SK-N-MC (cell line): ENCODE data around the gene PPP2R2B.

Experiments
- EZH2 ChIP-seq: fragments of 200-600 bp; sonication (generic); IDR thresholded peaks from one replicate; pipeline ENCODE4 v1.6.1; 2017; ENCODE audit warnings: antibody characterized with exemption
- FOXP2 ChIP-seq: optimal IDR thresholded peaks from 2 replicates; pipeline ENCODE3; 2011; ENCODE audit warnings: mild to moderate bottlenecking, moderate library complexity; ENCODE audit not compliant: insufficient read depth; ENCODE audit errors: extremely low read length, control extremely low read depth
- POLR2AphosphoS5 ChIP-seq: IDR thresholded peaks from 2 replicates; pipeline ENCODE4 v1.6.1; 2012; ENCODE audit warnings: mild to moderate bottlenecking, low read depth, low read length, borderline replicate concordance

- TF ChIP-seq POLR2AphosphoS5 (no peak), EZH2 (no peak), FOXP2 (no peak)
Observed at GRCh38 chr5:146722361-146722779, 156.2 kb downstream of the PPP2R2B start.
